ENCODE results near the gene SFXN1. TPM values are rescaled to one million over a fixed set of nuclear protein-coding genes. Genes with fewer than 3 reads are reported as not detected.

Gene SFXN1
- total and polyA plus RNA-seq, 9 of the 15 experiments (the other 6 are each of a cell fraction or from before 2014, with no cell fraction given): 31.8 to 261 (median 113) TPM

- Histone ChIP-seq H3K4me1 (replicated peaks in 1 of 2; ENCODE audit: control insufficient read depth in 2 of 2, insufficient read depth in 2 of 2, low read length in 2 of 2) (no peaks in the 10 kb centered on the region), H3K79me2 (ENCODE audit: control insufficient read depth, insufficient read depth, low read length) (no peaks in the 10 kb centered on the region), H3K9ac (ENCODE audit: insufficient read depth in 1 of 2, low read depth in 2 of 2, low read length in 2 of 2) (no peak overlapping the region), H3K4me3 (no peak overlapping the region), H3K27me3 (ENCODE audit: control insufficient read depth in 2 of 2, insufficient read depth in 2 of 2, low read length in 2 of 2) (peaks cover 19 to 40% of the 10 kb centered on the region in 2 experiments; a peak in 3 of 5 replicates), H4K20me1 (replicated peaks; ENCODE audit: control insufficient read depth, insufficient read depth, low read length) (0 out of 2 replicates have a peak, but pooled peaks cover 4% of the 10 kb centered on the region), H3K9me1 (ENCODE audit: control insufficient read depth, insufficient read depth, low read length) (no peaks in the 10 kb centered on the region), H3K36me3 (ENCODE audit: control insufficient read depth, insufficient read depth, low read length) (no peaks in the 10 kb centered on the region), H3K9me3 (replicated peaks; ENCODE audit: control insufficient read depth, insufficient read depth, low read depth, low read length) (no peaks in the 10 kb centered on the region), H2AFZ (ENCODE audit: low read depth, low read length) (no peak overlapping the region), H3K4me2 (ENCODE audit: insufficient read depth, low read length) (no peak overlapping the region), H3K27ac (ENCODE audit: extremely low read depth, low read depth, low read length) (no peak overlapping the region)
- intact Hi-C loops (cut with micrococcal nuclease): no loop called here
- ATAC-seq (no peak), FAIRE-seq (no peak), DNase-seq (ENCODE audit: extremely low read depth in 1 of 4, low spot score in 3 of 4) (no peak)
- CTCF ChIA-PET (ENCODE audit: low intra/inter-chr PET ratio): no interaction called here
- TF ChIP-seq BCLAF1 (IDR thresholded peaks at IDR 0.05; ENCODE audit: borderline replicate concordance in 1 of 2, control insufficient read depth in 1 of 2, low read depth in 2 of 2, low read length in 1 of 2): no peak
- no peak for TF ChIP-seq MED1 (CRISPR knock-in tag; IDR thresholded peaks at IDR 0.05; ENCODE audit: borderline replicate concordance)
- no peak for TF ChIP-seq ZNF274 (IDR thresholded peaks at IDR 0.05; ENCODE audit: borderline replicate concordance, low read depth, low read length)
- TF ChIP-seq TEAD1 (CRISPR knock-in tag; IDR thresholded peaks at IDR 0.05): no peak
- TF ChIP-seq, protein P1, sequence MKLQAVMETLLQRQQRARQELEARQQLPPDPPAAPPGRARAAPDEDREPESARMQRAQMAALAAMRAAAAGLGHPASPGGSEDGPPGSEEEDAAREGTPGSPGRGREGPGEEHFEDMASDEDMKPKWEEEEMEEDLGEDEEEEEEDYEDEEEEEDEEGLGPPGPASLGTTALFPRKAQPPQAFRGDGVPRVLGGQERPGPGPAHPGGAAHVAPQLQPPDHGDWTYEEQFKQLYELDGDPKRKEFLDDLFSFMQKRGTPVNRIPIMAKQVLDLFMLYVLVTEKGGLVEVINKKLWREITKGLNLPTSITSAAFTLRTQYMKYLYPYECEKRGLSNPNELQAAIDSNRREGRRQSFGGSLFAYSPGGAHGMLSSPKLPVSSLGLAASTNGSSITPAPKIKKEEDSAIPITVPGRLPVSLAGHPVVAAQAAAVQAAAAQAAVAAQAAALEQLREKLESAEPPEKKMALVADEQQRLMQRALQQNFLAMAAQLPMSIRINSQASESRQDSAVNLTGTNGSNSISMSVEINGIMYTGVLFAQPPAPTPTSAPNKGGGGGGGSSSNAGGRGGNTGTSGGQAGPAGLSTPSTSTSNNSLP (IDR thresholded peaks at IDR 0.05; ENCODE audit: borderline replicate concordance, low read depth, low read length): no peak
- no TSS peak for BruUV-seq (replicated peaks)
- POLR2A ChIA-PET: no interaction called here
- in situ Hi-C loops (cut with MboI): no loop called here
- WGBS (ENCODE audit: insufficient coverage, low coverage, missing lambda C conversion rate): 2% methylated on average over 4 of the region's 4 CpGs
These were observed 78.4 kb downstream of the SFXN1 start for GRCh38 chr5:175556794-175557193.

Data from K562 (cell line).